Neural cell (in vitro differentiated cells): ENCODE measurements around the gene FXYD4. TPM values are rescaled to one million over a fixed set of nuclear protein-coding genes. Genes with fewer than 3 reads are reported as not detected.

Experiments used
- H2AFZ ChIP-seq: fragments of 200-600, 300-800 bp; sonication (generic), shearing (Covaris generic); 2 replicates; pipeline ENCODE4 v1.6.0; 2014; ENCODE audit warnings: low read depth, mild to moderate bottlenecking, antibody characterized with exemption, low read length, moderate library complexity
- H3F3A ChIP-seq: fragments of 200-600 bp; shearing (Covaris generic); 2 replicates; pipeline ENCODE4 v1.6.1; 2016; ENCODE audit warnings: mild to moderate bottlenecking, moderate library complexity, mixed read lengths, antibody characterized with exemption, low read length; ENCODE audit not compliant: insufficient read depth, poor library complexity, severe bottlenecking
- H3K27ac ChIP-seq: fragments of 200-600, 300-800 bp; sonication (generic), shearing (Covaris generic); 2 replicates; pipeline ENCODE4 v1.5.1; 2014; ENCODE audit warnings: mild to moderate bottlenecking, low read length, moderate library complexity
- H3K27me3 ChIP-seq: fragments of 300-800, 200-600 bp; sonication (generic), shearing (Covaris generic); 2 replicates; pipeline ENCODE4 v1.6.0; 2014; ENCODE audit warnings: mild to moderate bottlenecking, low read depth, low read length, moderate library complexity; ENCODE audit not compliant: insufficient read depth
- H3K36me3 ChIP-seq: fragments of 300-800, 200-600 bp; sonication (generic), shearing (Covaris generic); 2 replicates; pipeline ENCODE4 v1.5.1; 2014; ENCODE audit warnings: mild to moderate bottlenecking, antibody characterized with exemption, low read length, moderate library complexity; ENCODE audit not compliant: insufficient read depth
- H3K4me2 ChIP-seq: fragments of 300-800, 200-600 bp; sonication (generic), shearing (Covaris generic); 2 replicates; pipeline ENCODE4 v1.6.0; 2014; ENCODE audit warnings: mild to moderate bottlenecking, low read length
- H3K4me3 ChIP-seq: fragments of 300-800, 200-600 bp; sonication (generic), shearing (Covaris generic); 2 replicates; pipeline ENCODE4 v1.5.1; 2014; ENCODE audit warnings: mild to moderate bottlenecking, low read length, moderate library complexity
- H3K79me2 ChIP-seq: fragments of 200-600 bp; shearing (Covaris generic); replicated peaks from 2 replicates; pipeline ENCODE4 v1.6.0; 2014; ENCODE audit warnings: mild to moderate bottlenecking, low read length, moderate library complexity; ENCODE audit not compliant: insufficient read depth
- H3K9ac ChIP-seq: fragments of 300-800, 200-600 bp; sonication (generic), shearing (Covaris generic); 2 replicates; pipeline ENCODE4 v1.6.1; 2016; ENCODE audit warnings: mild to moderate bottlenecking, low read length, mixed read lengths
- H3K9me2 ChIP-seq: fragments of 200-600 bp; shearing (Covaris generic); 2 replicates; pipeline ENCODE4 v1.6.1; 2016; ENCODE audit warnings: mild to moderate bottlenecking, low read length, mixed read lengths; ENCODE audit not compliant: insufficient read depth
- H3K9me3 ChIP-seq: fragments of 200-600, 300-800 bp; sonication (generic), shearing (Covaris generic); 2 replicates; pipeline ENCODE4 v1.6.1; 2016; ENCODE audit warnings: mild to moderate bottlenecking, mixed run types, low read length, moderate library complexity, mixed read lengths
- H4K20me1 ChIP-seq: fragments of 200-600 bp; shearing (Covaris generic); 2 replicates; pipeline ENCODE4 v1.6.1; 2016; ENCODE audit warnings: mild to moderate bottlenecking, mixed run types; ENCODE audit not compliant: insufficient read depth
- EP300 ChIP-seq: fragments of 450-650 bp; conservative IDR thresholded peaks from 2 replicates; pipeline ENCODE4 v1.6.1; 2014; ENCODE audit warnings: antibody characterized with exemption, mild to moderate bottlenecking, moderate library complexity; ENCODE audit not compliant: poor library complexity, severe bottlenecking
- EZH2 ChIP-seq: fragments of 200-600, 300-800 bp; shearing (Covaris generic), sonication (generic); IDR thresholded peaks from 2 replicates; pipeline ENCODE4 v1.6.1; 2014; ENCODE audit warnings: antibody characterized with exemption, low read length, borderline replicate concordance, mild to moderate bottlenecking; ENCODE audit not compliant: insufficient read depth, poor library complexity, severe bottlenecking
- MXI1 ChIP-seq: fragments of 450-650 bp; conservative IDR thresholded peaks from 2 replicates; pipeline ENCODE4 v1.6.1; 2014; ENCODE audit warnings: antibody characterized with exemption, mild to moderate bottlenecking; ENCODE audit not compliant: poor library complexity, severe bottlenecking
- POLR2AphosphoS5 ChIP-seq: IDR thresholded peaks from 2 replicates; pipeline ENCODE4 v1.6.1; 2012
- RAD21 ChIP-seq: fragments of 450-650 bp; conservative IDR thresholded peaks from 2 replicates; pipeline ENCODE4 v1.6.1; 2014; ENCODE audit warnings: antibody characterized with exemption, mild to moderate bottlenecking, moderate library complexity
- SMC3 ChIP-seq: fragments of 450-650 bp; conservative IDR thresholded peaks from 2 replicates; pipeline ENCODE4 v1.6.1; 2014; ENCODE audit warnings: antibody characterized with exemption, mild to moderate bottlenecking, moderate library complexity; ENCODE audit not compliant: poor library complexity
- TAF1 ChIP-seq: IDR thresholded peaks from 2 replicates; pipeline ENCODE4 v1.6.1; 2012; ENCODE audit warnings: low read depth
- polyA plus RNA-seq: library from polyadenylated mRNA; depleted of rRNA; stranded (reverse); fragments of >200 nt; gene quantifications from 2 replicates; pipeline ENCODE4 v1.2.3, GENCODE V29; 2014
- TF ChIP-seq, protein P1 (sequence below): fragments of 450-650 bp; IDR thresholded peaks from 2 replicates; pipeline ENCODE4 v1.5.1; 2014; ENCODE audit warnings: antibody characterized with exemption, mild to moderate bottlenecking, moderate library complexity; ENCODE audit not compliant: poor library complexity, severe bottlenecking
- TF ChIP-seq, protein P2 (sequence below): IDR thresholded peaks from 2 replicates; pipeline ENCODE4 v1.6.1; 2012; ENCODE audit warnings: borderline replicate concordance

Gene FXYD4
- polyA plus RNA-seq, 1 donor from 2014 or later: not detected

DNA sequence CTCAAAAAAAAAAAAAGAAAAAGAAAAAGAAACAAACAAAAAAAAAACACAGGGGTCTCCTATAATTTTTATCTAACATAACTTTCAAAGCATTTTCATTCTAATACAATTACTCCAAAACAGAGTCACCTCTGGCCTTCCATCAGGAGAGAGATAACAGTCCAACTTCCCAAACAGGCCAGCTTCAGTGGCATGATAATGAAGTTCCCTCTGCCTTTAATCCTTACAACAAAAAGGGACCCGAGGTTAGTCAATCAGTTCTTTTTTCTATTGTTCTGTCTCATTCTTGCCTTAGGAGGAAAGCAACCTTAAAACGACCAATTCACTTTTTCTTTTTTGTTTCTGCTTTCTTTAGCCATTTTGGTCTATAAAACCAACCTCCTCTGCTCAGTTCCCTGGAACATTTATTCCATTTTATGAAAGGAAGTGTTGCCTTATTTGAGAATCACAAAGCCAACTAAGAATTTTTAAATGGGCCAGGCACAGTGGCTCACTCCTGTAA is 16.5 kb upstream of the FXYD4 start:
- TF ChIP-seq EZH2 (no peak), RAD21 (no peak), EP300 (no peak)
- TF ChIP-seq, protein P1, sequence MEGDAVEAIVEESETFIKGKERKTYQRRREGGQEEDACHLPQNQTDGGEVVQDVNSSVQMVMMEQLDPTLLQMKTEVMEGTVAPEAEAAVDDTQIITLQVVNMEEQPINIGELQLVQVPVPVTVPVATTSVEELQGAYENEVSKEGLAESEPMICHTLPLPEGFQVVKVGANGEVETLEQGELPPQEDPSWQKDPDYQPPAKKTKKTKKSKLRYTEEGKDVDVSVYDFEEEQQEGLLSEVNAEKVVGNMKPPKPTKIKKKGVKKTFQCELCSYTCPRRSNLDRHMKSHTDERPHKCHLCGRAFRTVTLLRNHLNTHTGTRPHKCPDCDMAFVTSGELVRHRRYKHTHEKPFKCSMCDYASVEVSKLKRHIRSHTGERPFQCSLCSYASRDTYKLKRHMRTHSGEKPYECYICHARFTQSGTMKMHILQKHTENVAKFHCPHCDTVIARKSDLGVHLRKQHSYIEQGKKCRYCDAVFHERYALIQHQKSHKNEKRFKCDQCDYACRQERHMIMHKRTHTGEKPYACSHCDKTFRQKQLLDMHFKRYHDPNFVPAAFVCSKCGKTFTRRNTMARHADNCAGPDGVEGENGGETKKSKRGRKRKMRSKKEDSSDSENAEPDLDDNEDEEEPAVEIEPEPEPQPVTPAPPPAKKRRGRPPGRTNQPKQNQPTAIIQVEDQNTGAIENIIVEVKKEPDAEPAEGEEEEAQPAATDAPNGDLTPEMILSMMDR: no peak
- TF ChIP-seq, protein P2, sequence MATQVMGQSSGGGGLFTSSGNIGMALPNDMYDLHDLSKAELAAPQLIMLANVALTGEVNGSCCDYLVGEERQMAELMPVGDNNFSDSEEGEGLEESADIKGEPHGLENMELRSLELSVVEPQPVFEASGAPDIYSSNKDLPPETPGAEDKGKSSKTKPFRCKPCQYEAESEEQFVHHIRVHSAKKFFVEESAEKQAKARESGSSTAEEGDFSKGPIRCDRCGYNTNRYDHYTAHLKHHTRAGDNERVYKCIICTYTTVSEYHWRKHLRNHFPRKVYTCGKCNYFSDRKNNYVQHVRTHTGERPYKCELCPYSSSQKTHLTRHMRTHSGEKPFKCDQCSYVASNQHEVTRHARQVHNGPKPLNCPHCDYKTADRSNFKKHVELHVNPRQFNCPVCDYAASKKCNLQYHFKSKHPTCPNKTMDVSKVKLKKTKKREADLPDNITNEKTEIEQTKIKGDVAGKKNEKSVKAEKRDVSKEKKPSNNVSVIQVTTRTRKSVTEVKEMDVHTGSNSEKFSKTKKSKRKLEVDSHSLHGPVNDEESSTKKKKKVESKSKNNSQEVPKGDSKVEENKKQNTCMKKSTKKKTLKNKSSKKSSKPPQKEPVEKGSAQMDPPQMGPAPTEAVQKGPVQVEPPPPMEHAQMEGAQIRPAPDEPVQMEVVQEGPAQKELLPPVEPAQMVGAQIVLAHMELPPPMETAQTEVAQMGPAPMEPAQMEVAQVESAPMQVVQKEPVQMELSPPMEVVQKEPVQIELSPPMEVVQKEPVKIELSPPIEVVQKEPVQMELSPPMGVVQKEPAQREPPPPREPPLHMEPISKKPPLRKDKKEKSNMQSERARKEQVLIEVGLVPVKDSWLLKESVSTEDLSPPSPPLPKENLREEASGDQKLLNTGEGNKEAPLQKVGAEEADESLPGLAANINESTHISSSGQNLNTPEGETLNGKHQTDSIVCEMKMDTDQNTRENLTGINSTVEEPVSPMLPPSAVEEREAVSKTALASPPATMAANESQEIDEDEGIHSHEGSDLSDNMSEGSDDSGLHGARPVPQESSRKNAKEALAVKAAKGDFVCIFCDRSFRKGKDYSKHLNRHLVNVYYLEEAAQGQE: no peak
- H3K27ac ChIP-seq: no peak overlapping the region
- H3K4me2 ChIP-seq: no peak overlapping the region
- no peaks in the 10 kb centered on the region for H3K9me2 ChIP-seq
- H3K36me3 ChIP-seq: no peaks in the 10 kb centered on the region
- H3K27me3 ChIP-seq: no peaks in the 10 kb centered on the region
- no peak overlapping the region for H3K9ac ChIP-seq
- no peak overlapping the region for H3K4me3 ChIP-seq
- H3K9me3 ChIP-seq: no peaks in the 10 kb centered on the region
- H2AFZ ChIP-seq: no peak overlapping the region
- H4K20me1 ChIP-seq: no peaks in the 10 kb centered on the region
- no peaks in the 10 kb centered on the region for H3F3A ChIP-seq
- H3K79me2 ChIP-seq: no peaks in the 10 kb centered on the region

DNA sequence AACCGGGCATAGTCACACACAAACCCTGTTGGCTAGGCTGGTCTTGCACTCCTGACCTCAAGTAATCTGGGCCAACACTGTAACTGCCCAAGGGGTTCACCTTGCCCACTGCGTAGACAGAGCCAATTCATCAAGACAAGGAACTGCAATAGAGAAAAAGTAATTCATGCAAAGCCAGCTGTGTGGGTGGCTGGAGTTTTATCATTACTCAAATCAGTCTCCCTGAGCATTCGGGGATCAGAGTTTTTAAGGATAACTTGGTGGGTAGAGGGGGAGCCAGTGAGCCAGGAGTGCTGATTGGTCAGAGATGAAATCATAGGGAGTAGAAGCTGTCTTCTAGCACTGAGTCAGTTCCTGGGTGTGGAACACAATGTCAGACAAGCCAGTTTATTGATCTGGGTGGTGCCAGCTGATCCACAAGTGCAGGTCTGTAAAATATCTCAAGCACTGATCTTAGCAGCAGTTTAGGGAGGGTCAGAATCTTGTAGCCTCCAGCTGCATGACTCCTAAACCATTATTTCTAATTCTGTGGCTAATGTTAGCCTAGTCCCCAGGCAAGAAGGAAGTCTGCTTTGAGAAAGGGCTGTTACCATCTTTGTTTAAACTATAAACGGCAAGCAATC is 15.6 kb upstream of the FXYD4 start:
- TF ChIP-seq RAD21: no peak
- TF ChIP-seq EZH2: no peak
- TF ChIP-seq POLR2AphosphoS5: no peak
- no peak for TF ChIP-seq MXI1
- no peak for TF ChIP-seq SMC3
- TF ChIP-seq, protein P2: no peak
- TF ChIP-seq, protein P1: no peak
- no peak for TF ChIP-seq EP300
- TF ChIP-seq TAF1: no peak
- Histone ChIP-seq H3K27ac (no peak overlapping the region), H3K9ac (no peak overlapping the region), H2AFZ (no peak overlapping the region), H3K36me3 (no peaks in the 10 kb centered on the region), H3K27me3 (no peaks in the 10 kb centered on the region), H3K79me2 (no peaks in the 10 kb centered on the region), H3F3A (no peaks in the 10 kb centered on the region), H3K4me3 (no peak overlapping the region), H3K9me2 (no peaks in the 10 kb centered on the region), H3K4me2 (no peak overlapping the region), H4K20me1 (no peaks in the 10 kb centered on the region), H3K9me3 (no peaks in the 10 kb centered on the region)
